Middle frontal gyrus (tissue), 1 donor: Measurements from ENCODE around the gene SERPINA9.
"Not testable (repeated sequence)": the region's sequence is repeated elsewhere in the genome, so short reads cannot be mapped to it uniquely, and the experiment has no call there.

Experiments used
- DNase-seq: peaks from one replicate; pipeline ENCODE4 v3.0.0-alpha.2; 2015; ENCODE audit warnings: low spot score; ENCODE audit errors: extremely low spot score

Gene SERPINA9

GRCh38 chr14:94476023-94476422, at the start of gene SERPINA9:
SERPINA9 (minus strand) TSS chr14:94476197; CDS start chr14:94469840, 6,357 bp downstream.
- no peak for DNase-seq

- no peak for DNase-seq
Observed at GRCh38 chr14:94524093-94524492, 48.1 kb upstream of the SERPINA9 start.

GRCh38 chr14:94523265-94523664, 47.3 kb upstream of the SERPINA9 start:
- DNase-seq: no peak

GRCh38 chr14:94522115-94522724, 46.2 kb upstream of the SERPINA9 start:
- DNase-seq: no peak

GRCh38 chr14:94521375-94522114, 45.5 kb upstream of the SERPINA9 start:
- DNase-seq: no peak

- no peak for DNase-seq
Observed at GRCh38 chr14:94517641-94518257, 41.8 kb upstream of the SERPINA9 start.

GRCh38 chr14:94517248-94517640, 41.2 kb upstream of the SERPINA9 start:
- no peak for DNase-seq

GRCh38 chr14:94515856-94516255, 39.9 kb upstream of the SERPINA9 start:
- DNase-seq: no peak

- no peak for DNase-seq
Observed at GRCh38 chr14:94515426-94515825, 39.4 kb upstream of the SERPINA9 start.

GRCh38 chr14:94514351-94514750, 38.4 kb upstream of the SERPINA9 start:
- no peak for DNase-seq

GRCh38 chr14:94510481-94510880, 34.5 kb upstream of the SERPINA9 start:
- DNase-seq: not testable (repeated sequence)

- DNase-seq: no peak
Observed at GRCh38 chr14:94509356-94509755, 33.4 kb upstream of the SERPINA9 start, which contains the start of gene SERPINA12. SERPINA12 (minus strand) TSS chr14:94509469; CDS start chr14:94498397, 11,072 bp downstream.

- DNase-seq: no peak
Observed at GRCh38 chr14:94505641-94506040, 29.6 kb upstream of the SERPINA9 start.

- no peak for DNase-seq
Observed at GRCh38 chr14:94505206-94505605, 29.2 kb upstream of the SERPINA9 start.

- no peak for DNase-seq
Observed at GRCh38 chr14:94501588-94502516, 25.9 kb upstream of the SERPINA9 start.

GRCh38 chr14:94500264-94500663, 24.3 kb upstream of the SERPINA9 start:
- no peak for DNase-seq

GRCh38 chr14:94499673-94500072, 23.7 kb upstream of the SERPINA9 start:
- no peak for DNase-seq

GRCh38 chr14:94498215-94498614, 22.2 kb upstream of the SERPINA9 start:
- no peak for DNase-seq

GRCh38 chr14:94494085-94494484, 18.1 kb upstream of the SERPINA9 start:
- no peak for DNase-seq

GRCh38 chr14:94491511-94491910, 15.5 kb upstream of the SERPINA9 start:
- DNase-seq: no peak

GRCh38 chr14:94489336-94489735, 13.3 kb upstream of the SERPINA9 start:
- no peak for DNase-seq
